K562 (cell line): ENCODE data around the gene TFRC. TPM values are rescaled to one million over a fixed set of nuclear protein-coding genes. Genes with fewer than 3 reads are reported as not detected.

Experiments
- CTCF ChIP-seq, 3 experiments: IDR thresholded peaks in 2 of 3; conservative IDR thresholded peaks in 1 of 3; 2 replicates each; pipeline ENCODE4 v1.5.1; 2011 to 2012; ENCODE audit warnings: low read length in 3 of 3, mild to moderate bottlenecking in 3 of 3, control low read depth in 2 of 3, improper control_type of control experiment in 1 of 3, inconsistent platforms in 1 of 3, low read depth in 1 of 3, mixed read lengths in 1 of 3, moderate library complexity in 1 of 3; ENCODE audit not compliant: insufficient read depth in 2 of 3
- GABPB2 ChIP-seq: fragments of 250-450 bp; sonication (Bioruptor Pico); conservative IDR thresholded peaks from 2 replicates; pipeline ENCODE4 v1.5.1; 2021; ENCODE audit warnings: mild to moderate bottlenecking
- HDAC6 ChIP-seq: IDR thresholded peaks from 2 replicates; pipeline ENCODE4 v1.6.1; 2012; ENCODE audit warnings: low read depth, mild to moderate bottlenecking, control low read depth, inconsistent platforms, low read length, moderate library complexity
- L3MBTL2 ChIP-seq: fragments of 450-650 bp; IDR thresholded peaks from 2 replicates; pipeline ENCODE4 v1.6.1; 2016; ENCODE audit warnings: mild to moderate bottlenecking, moderate library complexity
- MECOM ChIP-seq: fragments of 250-450 bp; sonication (Bioruptor Pico); IDR thresholded peaks from 2 replicates; pipeline ENCODE4 v1.8.0; 2022; ENCODE audit warnings: inconsistent platforms
- MTA2 ChIP-seq: fragments of 450-650 bp; IDR thresholded peaks from 2 replicates; pipeline ENCODE4 v1.6.1; 2016; ENCODE audit warnings: low read depth
- MYC ChIP-seq, 2 experiments: fragments of 250-450 bp in 1 of 2; sonication (Bioruptor Pico) in 1 of 2; IDR thresholded peaks; 2 replicates each; pipeline versions ENCODE4 v1.5.1 to v1.6.1; 2012 to 2021; ENCODE audit warnings: low read depth in 2 of 2, borderline replicate concordance in 1 of 2, improper control_type of control experiment in 1 of 2, low read length in 1 of 2, mild to moderate bottlenecking in 1 of 2, moderate library complexity in 1 of 2
- NCOA6 ChIP-seq: fragments of 450-650 bp; IDR thresholded peaks from 2 replicates; pipeline ENCODE4 v1.6.1; 2017; ENCODE audit warnings: mild to moderate bottlenecking
- POLR2AphosphoS5 ChIP-seq: IDR thresholded peaks from 2 replicates; pipeline ENCODE4 v1.6.1; 2011; ENCODE audit warnings: mild to moderate bottlenecking, low read depth, low read length, moderate library complexity; ENCODE audit not compliant: control insufficient read depth, insufficient read depth
- PURB ChIP-seq: sonication (generic); formaldehyde crosslinking; IDR thresholded peaks from 2 replicates; pipeline ENCODE4 v1.9.0; 2021; ENCODE audit warnings: low read depth, mild to moderate bottlenecking, missing genetic modification reagents
- RFX7 ChIP-seq: fragments of 250-450 bp; sonication (Bioruptor Pico); IDR thresholded peaks from 2 replicates; pipeline ENCODE4 v1.5.1; 2021; ENCODE audit warnings: mild to moderate bottlenecking
- SNRNP70 ChIP-seq: fragments of 200-400 bp; formaldehyde crosslinking; optimal IDR thresholded peaks from 2 replicates; pipeline ENCODE3; 2017; ENCODE audit warnings: low read depth, low read length
- SREBF2 ChIP-seq: sonication (generic); formaldehyde crosslinking; IDR thresholded peaks from 2 replicates; pipeline ENCODE4 v1.4.0; 2020; ENCODE audit warnings: mild to moderate bottlenecking, missing genetic modification reagents
- TAL1 ChIP-seq: fragments of 450-650 bp; IDR thresholded peaks from 2 replicates; pipeline ENCODE4 v1.6.1; 2016; ENCODE audit warnings: mild to moderate bottlenecking
- TFAM ChIP-seq: fragments of 250-450 bp; sonication (Bioruptor Pico); conservative IDR thresholded peaks from 2 replicates; pipeline ENCODE4 v1.5.0; 2021; ENCODE audit warnings: mild to moderate bottlenecking, moderate library complexity
- ZNF584 ChIP-seq: fragments of 200-800 bp; sonication (Bioruptor generic); IDR thresholded peaks from 2 replicates; pipeline ENCODE4 v1.6.1; 2016; ENCODE audit warnings: low read depth, mild to moderate bottlenecking, missing genetic modification characterization, missing compliant biosample characterization
- ZNF639 ChIP-seq, 2 experiments: fragments of 200-800 bp in 1 of 2; sonication (Bioruptor generic) in 1 of 2; sonication (generic) in 1 of 2; formaldehyde crosslinking in 1 of 2; IDR thresholded peaks in 1 of 2; conservative IDR thresholded peaks in 1 of 2; 2 replicates each; pipeline versions ENCODE4 v1.5.0 to v1.6.1; 2016 to 2020; ENCODE audit warnings: missing compliant biosample characterization in 1 of 2, missing genetic modification characterization in 1 of 2, missing genetic modification reagents in 1 of 2
- polyA plus RNA-seq, 8 experiments: library from polyadenylated mRNA; depleted of rRNA in 4 of 8; stranded (reverse) in 5 of 8; unstranded in 3 of 8; fragments of >200 nt; fragmentation: Nextera tagmentation in 2 of 8; fragmentation: Illumina TruSeq in 1 of 8; extraction: Ambion mirVana in 2 of 8; extraction: Trizol in 1 of 8; gene quantifications; 2 replicates each; pipeline versions ENCODE4 v1.2.1 to v1.2.3, GENCODE V29; 2011 to 2014; ENCODE audit warnings: inconsistent platforms in 1 of 8, missing spikeins in 1 of 8
- total RNA-seq, 7 experiments: library from RNA; depleted of rRNA in 6 of 7; stranded (reverse); fragments of >200 nt in 6 of 7; fragmentation: Illumina TruSeq in 2 of 7; extraction: Trizol in 2 of 7; gene quantifications; 2 replicates each; pipeline versions ENCODE4 v1.2.1 to v1.2.3, GENCODE V29; 2011 to 2021; ENCODE audit warnings: low replicate concordance in 1 of 7
- TF ChIP-seq, protein P1 (sequence below): fragments of 250-450 bp; sonication (Bioruptor Pico); IDR thresholded peaks from 2 replicates; pipeline ENCODE4 v1.4.0; 2020; ENCODE audit warnings: mild to moderate bottlenecking
- TF ChIP-seq, protein P2 (sequence below): sonication (generic); formaldehyde crosslinking; IDR thresholded peaks from 2 replicates; pipeline ENCODE4 v1.8.1; 2023; ENCODE audit warnings: mild to moderate bottlenecking, missing genetic modification reagents
- TF ChIP-seq, protein P3 (sequence below): fragments of 450-650 bp; IDR thresholded peaks from 2 replicates; pipeline ENCODE4 v1.6.1; 2016; ENCODE audit warnings: low read depth, mild to moderate bottlenecking, moderate library complexity

Gene TFRC
- total and polyA plus RNA-seq, 9 of the 15 experiments (the other 6 are each of a cell fraction or from before 2014, with no cell fraction given): 149 to 679 (median 332) TPM

DNA sequence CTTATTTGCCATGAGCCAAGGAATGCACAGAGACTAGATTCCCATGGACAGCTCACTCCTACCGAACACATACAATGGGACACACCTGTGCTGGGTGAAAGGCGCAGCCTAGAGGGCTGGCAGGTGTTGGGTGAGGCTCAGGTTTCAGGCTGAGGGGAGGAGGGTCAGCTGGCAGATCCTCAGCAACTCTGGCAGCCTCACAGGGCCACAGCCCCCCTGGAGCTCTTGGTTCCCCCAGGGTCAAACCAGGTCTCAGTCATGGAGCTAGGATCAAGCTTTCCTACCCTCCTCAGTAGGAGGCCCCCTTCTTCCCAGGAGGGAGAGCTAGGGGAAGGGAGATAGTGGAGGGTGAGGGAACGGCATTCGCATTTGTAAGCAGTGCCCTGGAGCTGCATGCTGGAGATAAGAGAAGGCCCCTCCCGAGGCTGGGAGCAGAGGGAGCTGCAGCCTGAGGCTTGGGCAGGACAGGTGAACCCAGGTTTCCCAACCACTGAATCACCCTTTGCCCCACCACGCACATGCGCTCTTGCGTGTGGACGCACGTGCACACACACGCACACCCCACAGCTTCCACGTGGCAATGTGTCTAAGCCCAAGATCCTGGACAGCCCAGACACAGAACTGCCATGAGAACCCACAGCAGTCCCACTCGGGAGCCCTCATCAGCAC, 26.3 kb upstream of the TFRC start (continued):
- TF ChIP-seq, protein P1, sequence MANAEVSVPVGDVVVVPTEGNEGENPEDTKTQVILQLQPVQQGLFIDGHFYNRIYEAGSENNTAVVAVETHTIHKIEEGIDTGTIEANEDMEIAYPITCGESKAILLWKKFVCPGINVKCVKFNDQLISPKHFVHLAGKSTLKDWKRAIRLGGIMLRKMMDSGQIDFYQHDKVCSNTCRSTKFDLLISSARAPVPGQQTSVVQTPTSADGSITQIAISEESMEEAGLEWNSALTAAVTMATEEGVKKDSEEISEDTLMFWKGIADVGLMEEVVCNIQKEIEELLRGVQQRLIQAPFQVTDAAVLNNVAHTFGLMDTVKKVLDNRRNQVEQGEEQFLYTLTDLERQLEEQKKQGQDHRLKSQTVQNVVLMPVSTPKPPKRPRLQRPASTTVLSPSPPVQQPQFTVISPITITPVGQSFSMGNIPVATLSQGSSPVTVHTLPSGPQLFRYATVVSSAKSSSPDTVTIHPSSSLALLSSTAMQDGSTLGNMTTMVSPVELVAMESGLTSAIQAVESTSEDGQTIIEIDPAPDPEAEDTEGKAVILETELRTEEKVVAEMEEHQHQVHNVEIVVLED (CRISPR knock-in tag): no peak
- TF ChIP-seq ZNF639 (CRISPR knock-in tag; conservative IDR thresholded peaks at IDR 0.05 in 1 of 2, IDR thresholded peaks at IDR 0.05 in 1 of 2) (peak in 1 of 2 experiments; percentile 63; a peak in 2 of 4 replicates), TAL1 (peak; percentile 94), GABPB2 (no peak), MTA2 (peak; percentile 92), SNRNP70 (no peak), PURB (CRISPR knock-in tag) (no peak), L3MBTL2 (peak; percentile 94), TFAM (CRISPR knock-in tag) (no peak), NCOA6 (no peak), RFX7 (no peak), ZNF584 (CRISPR knock-in tag) (no peak), POLR2AphosphoS5 (peak; percentile 89), HDAC6 (no peak), MYC (IDR thresholded peaks at IDR 0.05; ENCODE audit: low read depth, low read length) (peak; percentile 92), MYC (CRISPR knock-in tag; IDR thresholded peaks at IDR 0.05; ENCODE audit: borderline replicate concordance, low read depth) (peak; percentile 70; the same call in 1 of the 2 replicates), MECOM (CRISPR knock-in tag) (no peak), SREBF2 (CRISPR knock-in tag) (no peak), CTCF (IDR thresholded peaks at IDR 0.05 in 2 of 3, conservative IDR thresholded peaks at IDR 0.05 in 1 of 3; ENCODE audit: insufficient read depth in 2 of 3, low read depth in 1 of 3, low read length in 3 of 3) (peak in 2 of 3 experiments; percentile 27 to 33; a peak in 3 of 6 replicates)
- TF ChIP-seq, protein P2, sequence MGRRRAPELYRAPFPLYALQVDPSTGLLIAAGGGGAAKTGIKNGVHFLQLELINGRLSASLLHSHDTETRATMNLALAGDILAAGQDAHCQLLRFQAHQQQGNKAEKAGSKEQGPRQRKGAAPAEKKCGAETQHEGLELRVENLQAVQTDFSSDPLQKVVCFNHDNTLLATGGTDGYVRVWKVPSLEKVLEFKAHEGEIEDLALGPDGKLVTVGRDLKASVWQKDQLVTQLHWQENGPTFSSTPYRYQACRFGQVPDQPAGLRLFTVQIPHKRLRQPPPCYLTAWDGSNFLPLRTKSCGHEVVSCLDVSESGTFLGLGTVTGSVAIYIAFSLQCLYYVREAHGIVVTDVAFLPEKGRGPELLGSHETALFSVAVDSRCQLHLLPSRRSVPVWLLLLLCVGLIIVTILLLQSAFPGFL (CRISPR knock-in tag): no peak
- TF ChIP-seq, protein P3, sequence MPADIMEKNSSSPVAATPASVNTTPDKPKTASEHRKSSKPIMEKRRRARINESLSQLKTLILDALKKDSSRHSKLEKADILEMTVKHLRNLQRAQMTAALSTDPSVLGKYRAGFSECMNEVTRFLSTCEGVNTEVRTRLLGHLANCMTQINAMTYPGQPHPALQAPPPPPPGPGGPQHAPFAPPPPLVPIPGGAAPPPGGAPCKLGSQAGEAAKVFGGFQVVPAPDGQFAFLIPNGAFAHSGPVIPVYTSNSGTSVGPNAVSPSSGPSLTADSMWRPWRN: peak; percentile 47; the same call in 1 of the 2 replicates
